ENCODE data around the gene EPN2.
A peak's percentile ranks its signal among the peaks of the same experiment; 100 is the strongest.

Gene EPN2

GRCh38 chr17:19365833-19366636, 128.9 kb downstream of the EPN2 start:
- no peak for DNase-seq (ENCODE audit: low read depth)

GRCh38 chr17:19366637-19366972, 129.4 kb downstream of the EPN2 start:
- no peak for DNase-seq (ENCODE audit: low read depth)

- no peak for DNase-seq (ENCODE audit: low read depth)
Measured at GRCh38 chr17:19368229-19368628, 131.1 kb downstream of the EPN2 start.

GRCh38 chr17:19369107-19369778, 132.1 kb downstream of the EPN2 start:
- DNase-seq (ENCODE audit: low read depth) = no peak

- DNase-seq (ENCODE audit: low read depth) = no peak
Measured at GRCh38 chr17:19369846-19370492, 132.8 kb downstream of the EPN2 start.

- no peak for DNase-seq (ENCODE audit: low read depth)
Measured at GRCh38 chr17:19370493-19370960, 133.4 kb downstream of the EPN2 start.

- DNase-seq (ENCODE audit: low read depth) = no peak
Measured at GRCh38 chr17:19371259-19372010, 134.3 kb downstream of the EPN2 start.

- DNase-seq (ENCODE audit: low read depth) = no peak
Measured at GRCh38 chr17:19372011-19372370, 134.8 kb downstream of the EPN2 start.

- no peak for DNase-seq (ENCODE audit: low read depth)
Measured at GRCh38 chr17:19372439-19372838, 135.3 kb downstream of the EPN2 start.

- no peak for DNase-seq (ENCODE audit: low read depth)
Measured at GRCh38 chr17:19372866-19373504, 135.8 kb downstream of the EPN2 start.

GRCh38 chr17:19374136-19374535, 137.0 kb downstream of the EPN2 start:
- no peak for DNase-seq (ENCODE audit: low read depth)

GRCh38 chr17:19375732-19376131, 138.6 kb downstream of the EPN2 start:
- DNase-seq (ENCODE audit: low read depth) = no peak

- DNase-seq (ENCODE audit: low read depth) = no peak
Measured at GRCh38 chr17:19376811-19377210, 139.6 kb downstream of the EPN2 start.

GRCh38 chr17:19377602-19378415, 140.6 kb downstream of the EPN2 start:
- DNase-seq (ENCODE audit: low read depth) = peak; percentile 94

- no peak for DNase-seq (ENCODE audit: low read depth)
Measured at GRCh38 chr17:19378416-19379360, 141.5 kb downstream of the EPN2 start, which contains the start of gene MAPK7. MAPK7 (plus strand) TSS chr17:19378498; CDS start chr17:19378901, 403 bp downstream.

- no peak for DNase-seq (ENCODE audit: low read depth)
Measured at GRCh38 chr17:19379361-19380065, 142.3 kb downstream of the EPN2 start.

GRCh38 chr17:19380481-19381301, 143.5 kb downstream of the EPN2 start:
- no peak for DNase-seq (ENCODE audit: low read depth)

- no peak for DNase-seq (ENCODE audit: low read depth)
Measured at GRCh38 chr17:19381361-19381740, 144.2 kb downstream of the EPN2 start.

Data from activated T-cell treated with anti-CD3 and anti-CD28 coated beads for 24 hours (primary cell).